Prostate gland (tissue), 2 donors: ENCODE measurements around the gene SHQ1. TPM values are rescaled to one million over a fixed set of nuclear protein-coding genes. Genes with fewer than 3 reads are reported as not detected.
A peak's percentile ranks its signal among the peaks of the same experiment; 100 is the strongest.

ENCODE experiments used
- DNase-seq: peaks from one replicate; pipeline ENCODE4 v3.0.0-alpha.2; 2019; ENCODE audit warnings: low spot score
- H3K27ac ChIP-seq, 2 donors: fragments of 200-600 bp; sonication (generic); 2 replicates each; pipeline ENCODE4 v1.5.1; 2017 to 2019
- H3K27me3 ChIP-seq: fragments of 200-600 bp; sonication (generic); replicated peaks from 2 replicates; pipeline ENCODE4 v1.5.1; 2019; ENCODE audit not compliant: insufficient read depth
- H3K36me3 ChIP-seq, 2 donors: fragments of 200-600 bp; sonication (generic); 1 replicate in 1 of 2; 2 replicates in 1 of 2; pipeline versions ENCODE4 v1.5.1 to v1.8.1; 2017 to 2019
- H3K4me1 ChIP-seq: fragments of 200-600 bp; sonication (generic); replicated peaks from 2 replicates; pipeline ENCODE4 v1.5.1; 2019
- H3K4me3 ChIP-seq, 2 donors: fragments of 200-600 bp; sonication (generic); 2 replicates each; pipeline ENCODE4 v1.5.1; 2017 to 2019
- H3K9me3 ChIP-seq: fragments of 200-600 bp; sonication (generic); 2 replicates; pipeline ENCODE4 v1.5.1; 2017
- POLR2A ChIP-seq: fragments of 450-650 bp; IDR thresholded peaks from one replicate; pipeline ENCODE4 v1.6.1; 2016; ENCODE audit warnings: antibody characterized with exemption, mild to moderate bottlenecking
- POLR2AphosphoS5 ChIP-seq: sonication (generic); formaldehyde crosslinking; IDR thresholded peaks from one replicate; pipeline ENCODE4 v1.6.1; 2017; ENCODE audit warnings: antibody characterized with exemption
- WGBS: methylation state at CpG from one replicate; pipeline ENCODE4 v1.1.5; 2018; 5-methylcytosine and 5-hydroxymethylcytosine counted together
- intact Hi-C: fragments of 100-400 bp; cut with DNase I; formaldehyde crosslinking; loops from one replicate; pipeline ENCODE4 v1.14.2; 2022
- total RNA-seq, 2 donors: library from RNA; depleted of rRNA; stranded (reverse); fragments of >200 nt; gene quantifications; one replicate each; pipeline ENCODE4 v1.1.0, GENCODE V29; 2016
- TF ChIP-seq, protein P1 (sequence below), 4 experiments: fragments of 200-600 bp in 2 of 4; fragments of 450-650 bp in 2 of 4; sonication (generic) in 2 of 4; IDR thresholded peaks; 1 replicate in 3 of 4; 2 replicates in 1 of 4; pipeline ENCODE4 v1.5.1; 2016 to 2019; ENCODE audit warnings: antibody characterized with exemption in 4 of 4, mild to moderate bottlenecking in 2 of 4, moderate library complexity in 2 of 4

Gene SHQ1
- total RNA-seq, 2 donors from 2014 or later: 12.9 to 31.9 TPM

DNA sequence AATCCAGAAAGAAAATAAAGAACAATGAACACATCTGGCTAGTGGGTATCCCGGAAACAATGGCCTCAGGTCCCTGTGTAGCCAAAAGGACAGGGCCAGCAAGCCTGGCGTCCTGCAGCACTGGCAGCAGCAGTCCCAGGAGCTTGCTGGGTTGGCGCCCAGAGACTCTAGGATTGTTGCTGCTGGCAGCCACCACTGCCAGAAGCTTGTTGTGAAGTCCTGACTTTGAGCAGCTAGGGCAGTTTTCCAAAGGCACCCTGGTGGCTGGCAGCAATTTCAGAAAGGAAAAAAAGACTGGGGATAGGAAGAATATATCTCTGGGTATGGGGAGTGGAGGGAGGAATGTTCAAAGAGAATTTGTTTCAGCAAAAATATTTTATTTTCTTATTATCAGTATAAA lies 11.3 kb downstream of the SHQ1 start:
- H3K27me3 ChIP-seq: no peaks in the 10 kb centered on the region
- intact Hi-C loops: no loop called here
- H3K36me3 ChIP-seq: no peaks in the 10 kb centered on the region
- TF ChIP-seq POLR2A (no peak), POLR2AphosphoS5 (peak; percentile 59)
- TF ChIP-seq, protein P1, sequence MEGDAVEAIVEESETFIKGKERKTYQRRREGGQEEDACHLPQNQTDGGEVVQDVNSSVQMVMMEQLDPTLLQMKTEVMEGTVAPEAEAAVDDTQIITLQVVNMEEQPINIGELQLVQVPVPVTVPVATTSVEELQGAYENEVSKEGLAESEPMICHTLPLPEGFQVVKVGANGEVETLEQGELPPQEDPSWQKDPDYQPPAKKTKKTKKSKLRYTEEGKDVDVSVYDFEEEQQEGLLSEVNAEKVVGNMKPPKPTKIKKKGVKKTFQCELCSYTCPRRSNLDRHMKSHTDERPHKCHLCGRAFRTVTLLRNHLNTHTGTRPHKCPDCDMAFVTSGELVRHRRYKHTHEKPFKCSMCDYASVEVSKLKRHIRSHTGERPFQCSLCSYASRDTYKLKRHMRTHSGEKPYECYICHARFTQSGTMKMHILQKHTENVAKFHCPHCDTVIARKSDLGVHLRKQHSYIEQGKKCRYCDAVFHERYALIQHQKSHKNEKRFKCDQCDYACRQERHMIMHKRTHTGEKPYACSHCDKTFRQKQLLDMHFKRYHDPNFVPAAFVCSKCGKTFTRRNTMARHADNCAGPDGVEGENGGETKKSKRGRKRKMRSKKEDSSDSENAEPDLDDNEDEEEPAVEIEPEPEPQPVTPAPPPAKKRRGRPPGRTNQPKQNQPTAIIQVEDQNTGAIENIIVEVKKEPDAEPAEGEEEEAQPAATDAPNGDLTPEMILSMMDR (IDR thresholded peaks at IDR 0.05): peak in 1 of 4 experiments; percentile 29
- no peak overlapping the region for H3K4me3 ChIP-seq
- no peak overlapping the region for H3K27ac ChIP-seq
- 24% methylated on average over 3 of the region's 3 CpGs for WGBS
- no peaks in the 10 kb centered on the region for H3K9me3 ChIP-seq
- peak; percentile 80 for DNase-seq
- H3K4me1 ChIP-seq: no peaks in the 10 kb centered on the region

DNA sequence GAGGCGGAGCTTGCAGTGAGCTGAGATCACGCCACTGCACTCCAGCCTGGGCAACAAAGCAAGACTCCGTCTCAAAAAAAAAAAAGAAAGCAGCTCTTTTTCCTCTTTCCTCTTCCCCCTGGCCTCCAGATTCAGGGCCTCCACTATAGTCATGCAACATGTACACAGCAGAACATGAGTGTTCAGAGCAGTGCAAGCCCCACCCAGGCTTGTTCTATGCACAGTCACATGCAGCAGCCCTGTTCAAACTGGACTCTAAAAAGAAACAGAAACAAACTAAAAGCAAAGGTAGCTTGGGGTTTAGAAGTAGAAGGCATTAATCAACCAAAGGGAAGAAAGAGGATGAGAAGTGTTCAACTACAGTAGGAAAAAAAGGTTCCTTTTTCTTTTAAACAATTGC lies 11.8 kb downstream of the SHQ1 start:
- H3K36me3 ChIP-seq: no peaks in the 10 kb centered on the region
- H3K9me3 ChIP-seq: no peaks in the 10 kb centered on the region
- no peak overlapping the region for H3K4me3 ChIP-seq
- DNase-seq: no peak
- 96% methylated on average over 3 of the region's 3 CpGs for WGBS
- intact Hi-C loops: no loop called here
- TF ChIP-seq POLR2AphosphoS5 (no peak), POLR2A (no peak)
- TF ChIP-seq, protein P1 (IDR thresholded peaks at IDR 0.05): no peak
- no peak overlapping the region for H3K27ac ChIP-seq
- H3K27me3 ChIP-seq: no peaks in the 10 kb centered on the region
- no peaks in the 10 kb centered on the region for H3K4me1 ChIP-seq

DNA sequence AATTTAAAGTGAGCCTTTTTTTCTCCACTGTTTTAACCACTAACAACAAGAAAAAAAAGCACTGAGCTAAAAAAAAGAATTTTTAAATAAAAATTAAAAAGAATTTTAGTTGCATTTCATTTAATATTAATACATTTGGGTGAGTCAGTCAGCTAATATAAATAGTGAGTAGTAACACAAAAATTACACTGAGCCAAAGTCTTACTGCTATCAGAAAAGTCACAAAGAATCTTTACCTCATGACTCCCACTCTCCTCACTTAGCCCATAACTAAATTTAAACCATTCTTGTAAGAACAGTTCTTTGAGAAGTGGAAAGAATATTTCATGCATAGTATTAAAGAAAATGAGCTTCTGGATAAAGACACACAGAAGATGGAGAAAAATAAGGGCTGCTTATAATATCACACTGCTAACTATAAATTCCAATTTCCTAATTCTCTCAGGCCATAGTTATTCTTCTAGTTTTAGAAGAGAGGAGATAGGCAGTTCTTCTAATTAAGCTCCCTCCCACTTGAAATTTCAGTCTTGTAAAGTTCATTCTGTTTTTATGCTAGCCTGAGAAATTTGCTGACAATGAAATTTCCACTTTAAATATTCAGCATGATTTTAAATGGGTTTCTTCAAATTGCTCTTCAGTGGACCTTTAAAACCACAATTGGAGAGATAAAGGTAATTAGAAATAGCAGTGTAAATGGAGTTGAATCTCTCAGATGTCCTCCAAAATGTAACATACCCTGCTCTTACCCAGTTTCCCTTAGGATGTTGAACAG lies 17.6 kb downstream of the SHQ1 start:
- TF ChIP-seq, protein P1 (IDR thresholded peaks at IDR 0.05): no peak
- no peak for TF ChIP-seq POLR2AphosphoS5
- no peak for TF ChIP-seq POLR2A
- H3K4me3 ChIP-seq: no peak overlapping the region
- H3K9me3 ChIP-seq: no peaks in the 10 kb centered on the region
- no peaks in the 10 kb centered on the region for H3K27me3 ChIP-seq
- H3K4me1 ChIP-seq: no peaks in the 10 kb centered on the region
- intact Hi-C loops: no loop called here
- H3K36me3 ChIP-seq: no peaks in the 10 kb centered on the region
- no peak for DNase-seq
- H3K27ac ChIP-seq: no peak overlapping the region

DNA sequence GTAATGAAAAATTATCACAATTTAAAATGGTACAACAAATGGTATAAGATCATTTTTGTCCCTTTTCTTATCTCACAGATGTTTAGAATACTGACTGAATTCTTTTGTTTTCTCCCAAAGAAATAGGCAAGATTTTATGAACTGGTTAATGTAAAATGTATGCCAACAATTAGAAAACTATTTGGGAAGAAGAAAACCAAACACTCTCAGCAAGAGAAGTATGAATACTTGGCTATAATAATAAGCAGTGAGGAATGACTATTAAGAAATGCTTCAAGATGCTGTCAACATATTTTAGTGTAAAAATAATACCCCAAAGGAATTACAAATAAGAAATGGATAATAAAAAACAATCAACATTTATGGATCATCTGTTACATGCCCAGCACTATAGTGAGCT lies 18.5 kb downstream of the SHQ1 start:
- TF ChIP-seq, protein P1 (IDR thresholded peaks at IDR 0.05): no peak
- TF ChIP-seq POLR2AphosphoS5: no peak
- TF ChIP-seq POLR2A: no peak
- Histone ChIP-seq H3K9me3 (no peaks in the 10 kb centered on the region), H3K4me3 (no peak overlapping the region), H3K36me3 (no peaks in the 10 kb centered on the region), H3K4me1 (no peaks in the 10 kb centered on the region), H3K27me3 (no peaks in the 10 kb centered on the region), H3K27ac (no peak overlapping the region)
- intact Hi-C loops: loop anchor here (10.0 kb wide), 1 partner anchor 555 kb away; no protein-coding TSS in a partner anchor
- no peak for DNase-seq
